ENCODE measurements around the gene PLEKHG4B. TPM values are rescaled to one million over a fixed set of nuclear protein-coding genes. Genes with fewer than 3 reads are reported as not detected.

The PLEKHG4B gene
- total RNA-seq, 1 experiment from 2014 or later: 1.2 TPM

- Histone ChIP-seq H3K9ac (ENCODE audit: low read length) (no peak overlapping the region), H3K4me1 (ENCODE audit: insufficient read depth, low read length) (no peaks in the 10 kb centered on the region), H3K9me3 (ENCODE audit: low read length) (no peaks in the 10 kb centered on the region), H3K27me3 (ENCODE audit: low read length) (0 out of 2 replicates have a peak, but pooled peaks cover under 1% of the 10 kb centered on the region), H3K27ac (ENCODE audit: low read length) (no peak overlapping the region), H3K36me3 (ENCODE audit: low read depth, low read length) (no peaks in the 10 kb centered on the region), H4K20me1 (ENCODE audit: low read length) (no peaks in the 10 kb centered on the region), H2AFZ (ENCODE audit: low read length) (no peak overlapping the region), H3K9me2 (replicated peaks; ENCODE audit: low read length) (no peaks in the 10 kb centered on the region), H3K4me2 (ENCODE audit: low read length) (no peak overlapping the region), H3F3A (ENCODE audit: low read length, unreplicated experiment) (no peaks in the 10 kb centered on the region), H3K4me3 (ENCODE audit: low read length) (no peak overlapping the region), H3K79me2 (ENCODE audit: low read length) (no peaks in the 10 kb centered on the region)
- CTCF ChIA-PET: no interaction called here
- TF ChIP-seq EZH2phosphoT487 (IDR thresholded peaks at IDR 0.05; ENCODE audit: borderline replicate concordance, low read length) (no peak), CTCF (conservative IDR thresholded peaks at IDR 0.05; ENCODE audit: low read depth, low read length) (no peak), EZH2 (IDR thresholded peaks at IDR 0.05; ENCODE audit: low read length, unreplicated experiment) (no peak)
- intact Hi-C loops (cut with micrococcal nuclease): no loop called here
- ATAC-seq (no peak), DNase-seq (no peak)
- BruUV-seq (replicated peaks): no TSS peak
- POLR2A ChIA-PET (ENCODE audit: unreplicated experiment): no interaction called here
Measured at GRCh38 chr5:109826-110225, 17.9 kb downstream of the PLEKHG4B start.

DNA sequence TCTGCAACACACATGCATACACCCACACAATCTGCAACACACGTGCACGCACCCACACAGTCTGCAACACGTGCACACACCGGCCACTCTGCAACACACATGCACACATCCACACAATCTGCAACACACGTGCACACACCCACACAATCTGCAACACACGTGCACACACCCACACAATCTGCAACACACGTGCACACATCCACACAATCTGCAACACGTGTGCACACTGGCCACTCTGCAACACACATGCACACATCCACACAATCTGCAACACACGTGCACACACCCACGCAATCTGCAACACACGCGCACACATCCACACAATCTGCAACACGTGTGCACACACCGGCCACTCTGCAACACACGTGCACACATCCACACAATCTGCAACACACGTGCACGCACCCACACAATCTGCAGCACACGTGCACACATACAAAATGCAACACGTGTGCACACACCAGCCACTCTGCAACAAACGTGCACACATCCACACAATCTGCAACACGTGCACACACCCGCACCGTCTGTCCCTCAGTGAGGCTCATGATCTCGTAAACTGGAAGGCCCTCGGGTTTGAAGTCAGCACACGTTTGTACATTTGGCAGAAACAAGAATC, 18.4 kb downstream of the PLEKHG4B start:
- BruUV-seq (replicated peaks): no TSS peak
- no peak for ATAC-seq

More for the DNA sequence above, 18.4 kb downstream of the PLEKHG4B start:
- no peak for TF ChIP-seq EZH2 (IDR thresholded peaks at IDR 0.05; ENCODE audit: low read length, unreplicated experiment)
- TF ChIP-seq CTCF (conservative IDR thresholded peaks at IDR 0.05; ENCODE audit: low read depth, low read length): no peak
- no peak for TF ChIP-seq EZH2phosphoT487 (IDR thresholded peaks at IDR 0.05; ENCODE audit: borderline replicate concordance, low read length)
- Histone ChIP-seq H3K9me2 (replicated peaks; ENCODE audit: low read length) (no peaks in the 10 kb centered on the region), H3K4me1 (ENCODE audit: insufficient read depth, low read length) (no peaks in the 10 kb centered on the region), H3K27ac (ENCODE audit: low read length) (no peak overlapping the region), H3K9me3 (ENCODE audit: low read length) (no peaks in the 10 kb centered on the region), H3K79me2 (ENCODE audit: low read length) (no peaks in the 10 kb centered on the region), H3K4me2 (ENCODE audit: low read length) (no peak overlapping the region), H4K20me1 (ENCODE audit: low read length) (no peaks in the 10 kb centered on the region), H2AFZ (ENCODE audit: low read length) (no peak overlapping the region), H3K4me3 (ENCODE audit: low read length) (no peak overlapping the region), H3K36me3 (ENCODE audit: low read depth, low read length) (no peaks in the 10 kb centered on the region), H3K27me3 (ENCODE audit: low read length) (no peaks in the 10 kb centered on the region), H3K9ac (ENCODE audit: low read length) (no peak overlapping the region), H3F3A (ENCODE audit: low read length, unreplicated experiment) (no peaks in the 10 kb centered on the region)
- no peak for DNase-seq
- CTCF ChIA-PET: no interaction called here
- intact Hi-C loops (cut with micrococcal nuclease): no loop called here
- POLR2A ChIA-PET (ENCODE audit: unreplicated experiment): no interaction called here
